Lower lobe of right lung (tissue), 2 donors: ENCODE results near the gene EEFSEC. TPM values are rescaled to one million over a fixed set of nuclear protein-coding genes. Genes with fewer than 3 reads are reported as not detected.

Experiments
- ATAC-seq, 2 donors: fragments of 200-7000 bp; cut with Tn5 transposase; one replicate each; pipeline ENCODE4 v1.9.1; 2020 to 2022; ENCODE audit warnings: mild to moderate bottlenecking in 2 of 2, moderate library complexity in 2 of 2
- DNase-seq: peaks from one replicate; pipeline ENCODE4 v3.0.0-alpha.2; 2020
- H3K27ac ChIP-seq: fragments of 200-600 bp; one replicate; pipeline ENCODE4 v1.8.0; 2022
- H3K27me3 ChIP-seq: fragments of 200-600 bp; one replicate; pipeline ENCODE4 v1.8.0; 2022; ENCODE audit warnings: low read depth
- H3K36me3 ChIP-seq: fragments of 200-600 bp; one replicate; pipeline ENCODE4 v1.8.0; 2022; ENCODE audit warnings: mild to moderate bottlenecking
- H3K4me1 ChIP-seq: fragments of 200-600 bp; one replicate; pipeline ENCODE4 v1.8.0; 2022
- H3K4me3 ChIP-seq: fragments of 200-600 bp; one replicate; pipeline ENCODE4 v1.8.0; 2022; ENCODE audit warnings: mild to moderate bottlenecking
- H3K9me3 ChIP-seq: fragments of 200-600 bp; one replicate; pipeline ENCODE4 v1.8.0; 2022
- CTCF ChIP-seq: fragments of 200-600 bp; IDR thresholded peaks from one replicate; pipeline ENCODE4 v1.8.0; 2022; ENCODE audit warnings: antibody characterized with exemption, mild to moderate bottlenecking
- intact Hi-C: fragments of 100-400 bp; cut with DNase I; formaldehyde crosslinking; loops from one replicate; pipeline ENCODE4 v1.11.0; 2022
- total RNA-seq: library from RNA; stranded (reverse); fragmentation: NEBNext Ultra II Directional; extraction: Animal tissue kit (Norgen Biotek cat#: 25700); gene quantifications from one replicate; pipeline ENCODE4 v1.2.1, GENCODE V29; 2021
- donor health status: DM: no; HTN: yes; CAD: no; lungs with severe emphysema.

EEFSEC gene
- total RNA-seq, 1 donor from 2014 or later: 15.6 TPM

- Histone ChIP-seq H3K27ac (no peak overlapping the region), H3K9me3 (no peaks in the 10 kb centered on the region), H3K4me1 (no peaks in the 10 kb centered on the region), H3K27me3 (no peaks in the 10 kb centered on the region), H3K36me3 (no peaks in the 10 kb centered on the region), H3K4me3 (no peak overlapping the region)
- TF ChIP-seq CTCF: no peak
- intact Hi-C loops: no loop called here
- DNase-seq (no peak), ATAC-seq (peak in 1 of 2 donors; percentile 12)
These were observed 157.2 kb downstream of the EEFSEC start for GRCh38 chr3:128310286-128311058.

GRCh38 chr3:128311441-128311844, 158.2 kb downstream of the EEFSEC start:
- intact Hi-C loops: no loop called here
- no peak overlapping the region for H3K27ac ChIP-seq
- H3K4me1 ChIP-seq: no peaks in the 10 kb centered on the region
- DNase-seq (no peak), ATAC-seq (peak; percentile 45 to 69)
- H3K9me3 ChIP-seq: no peaks in the 10 kb centered on the region
- no peaks in the 10 kb centered on the region for H3K27me3 ChIP-seq
- no peak overlapping the region for H3K4me3 ChIP-seq
- H3K36me3 ChIP-seq: no peaks in the 10 kb centered on the region
- no peak for TF ChIP-seq CTCF

GRCh38 chr3:128312271-128312670, 159.0 kb downstream of the EEFSEC start:
- H3K27me3 ChIP-seq: no peaks in the 10 kb centered on the region
- no peak overlapping the region for H3K27ac ChIP-seq
- H3K4me3 ChIP-seq: no peak overlapping the region
- no peak for TF ChIP-seq CTCF
- no peaks in the 10 kb centered on the region for H3K4me1 ChIP-seq
- ATAC-seq (no peak), DNase-seq (no peak)
- no peaks in the 10 kb centered on the region for H3K36me3 ChIP-seq
- no peaks in the 10 kb centered on the region for H3K9me3 ChIP-seq
- intact Hi-C loops: no loop called here

GRCh38 chr3:128313071-128313725, 159.9 kb downstream of the EEFSEC start:
- ATAC-seq: no peak
- DNase-seq: no peak
- no peaks in the 10 kb centered on the region for H3K36me3 ChIP-seq
- H3K4me3 ChIP-seq: no peak overlapping the region
- no peak for TF ChIP-seq CTCF
- intact Hi-C loops: no loop called here
- no peak overlapping the region for H3K27ac ChIP-seq
- H3K9me3 ChIP-seq: no peaks in the 10 kb centered on the region
- no peaks in the 10 kb centered on the region for H3K4me1 ChIP-seq
- no peaks in the 10 kb centered on the region for H3K27me3 ChIP-seq

- no peaks in the 10 kb centered on the region for H3K27me3 ChIP-seq
- H3K4me3 ChIP-seq: no peak overlapping the region
- DNase-seq (no peak), ATAC-seq (no peak)
- no peaks in the 10 kb centered on the region for H3K4me1 ChIP-seq
- intact Hi-C loops: no loop called here
- peaks cover 1% of the 10 kb centered on the region for H3K36me3 ChIP-seq
- TF ChIP-seq CTCF: no peak
- no peak overlapping the region for H3K27ac ChIP-seq
- H3K9me3 ChIP-seq: no peaks in the 10 kb centered on the region
These were observed 160.7 kb downstream of the EEFSEC start for GRCh38 chr3:128313935-128314334.
